ENCODE results near the gene NME7. TPM values are rescaled to one million over a fixed set of nuclear protein-coding genes. Genes with fewer than 3 reads are reported as not detected.

Gene NME7
- total RNA-seq, 1 donor from 2014 or later: 10.6 TPM

DNA sequence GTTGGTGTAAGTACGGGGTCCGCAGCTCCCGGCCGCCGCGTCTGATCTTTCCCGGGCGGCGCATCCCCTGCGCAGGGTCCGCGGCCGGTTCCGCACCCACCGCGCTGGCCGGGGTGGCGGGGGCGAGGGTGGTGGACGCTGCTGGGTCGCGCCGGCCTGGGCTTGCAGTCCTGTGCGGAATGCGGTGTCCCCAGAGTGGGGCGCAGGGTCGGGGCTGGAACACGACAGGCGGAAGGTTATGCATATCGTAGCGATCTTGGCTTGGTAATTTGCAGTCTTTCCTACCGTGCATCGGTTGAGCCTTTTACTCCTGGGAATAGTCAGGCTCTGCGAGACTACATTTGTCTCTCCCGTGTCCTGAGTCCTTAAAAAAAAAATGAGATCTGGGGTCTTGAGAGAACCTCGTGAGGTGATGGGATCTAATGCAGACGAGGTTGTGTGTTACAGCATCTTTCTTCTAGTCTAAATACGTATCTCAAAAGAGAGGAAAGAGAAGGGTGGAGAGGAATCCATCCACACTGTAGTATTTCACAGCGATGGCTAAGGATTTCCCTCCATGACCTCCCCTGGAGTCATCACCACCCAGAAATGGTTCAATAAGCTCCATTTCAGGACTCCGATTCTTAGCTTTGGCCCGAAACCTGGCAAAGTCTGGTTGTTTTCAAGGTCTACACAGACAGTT, 260.5 kb downstream of the NME7 start:
- ATAC-seq (ENCODE audit: poor library complexity): peak; percentile 1
- intact Hi-C loops (cut with DNase I): loop anchor here (10.0 kb wide), 3 partner anchors 272 to 472 kb away; partner anchors contain the start of gene DPT
- DNase-seq: peak; percentile 50

DNA sequence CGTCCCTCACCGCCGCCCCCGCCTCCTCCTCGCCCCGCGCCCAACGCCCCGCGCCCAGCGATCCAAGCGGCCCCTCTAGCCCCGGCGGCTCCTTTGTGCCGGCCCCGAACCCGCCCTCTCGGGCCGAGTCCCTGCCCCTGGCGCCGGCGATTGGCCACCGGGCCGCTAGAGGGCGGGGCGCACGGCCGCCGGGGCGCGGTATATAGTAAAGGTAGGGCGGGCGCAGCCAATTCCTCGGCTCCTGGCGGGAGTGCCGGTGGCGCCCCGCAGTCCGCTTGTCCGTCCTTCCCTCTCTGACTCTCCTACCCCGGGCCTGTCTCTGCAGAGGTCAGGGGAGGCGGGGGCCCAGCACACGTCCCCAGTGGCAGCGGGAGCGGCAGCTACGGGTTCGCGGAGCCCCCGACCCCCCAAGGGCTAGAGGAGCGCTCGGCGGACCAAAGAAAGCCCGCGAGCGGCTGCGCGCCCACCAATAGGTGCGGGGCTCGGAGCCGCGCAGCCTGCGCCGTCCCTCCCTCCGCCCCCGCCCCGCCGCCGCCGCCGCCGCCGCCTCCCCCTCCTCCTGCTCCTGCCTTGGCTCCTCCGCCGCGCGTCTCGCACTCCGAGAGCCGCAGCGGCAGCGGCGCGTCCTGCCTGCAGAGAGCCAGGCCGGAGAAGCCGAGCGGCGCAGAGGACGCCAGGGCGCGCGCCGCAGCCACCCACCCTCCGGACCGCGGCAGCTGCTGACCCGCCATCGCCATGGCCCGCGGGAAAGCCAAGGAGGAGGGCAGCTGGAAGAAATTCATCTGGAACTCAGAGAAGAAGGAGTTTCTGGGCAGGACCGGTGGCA, 261.3 kb downstream of the NME7 start, which contains the start of gene ATP1B1:
TSS of gene ATP1B1 (plus strand) at position 596 of the 826 bp plus-strand sequence. CDS start at position 736, 140 bp downstream.
- ATAC-seq (ENCODE audit: poor library complexity): peak; percentile 85
- intact Hi-C loops (cut with DNase I): loop anchor here (10.0 kb wide), 3 partner anchors 272 to 472 kb away; partner anchors contain the start of gene DPT

GRCh38 chr1:169105434-169106094, 262.0 kb downstream of the NME7 start:
- peak; percentile 65 for ATAC-seq (ENCODE audit: poor library complexity)
- intact Hi-C loops (cut with DNase I): loop anchor here (10.0 kb wide), 3 partner anchors 271 to 471 kb away; partner anchors contain the start of gene DPT

More for the DNA sequence above, 261.3 kb downstream of the NME7 start, which contains the start of gene ATP1B1:
- DNase-seq: peak; percentile 92

DNA sequence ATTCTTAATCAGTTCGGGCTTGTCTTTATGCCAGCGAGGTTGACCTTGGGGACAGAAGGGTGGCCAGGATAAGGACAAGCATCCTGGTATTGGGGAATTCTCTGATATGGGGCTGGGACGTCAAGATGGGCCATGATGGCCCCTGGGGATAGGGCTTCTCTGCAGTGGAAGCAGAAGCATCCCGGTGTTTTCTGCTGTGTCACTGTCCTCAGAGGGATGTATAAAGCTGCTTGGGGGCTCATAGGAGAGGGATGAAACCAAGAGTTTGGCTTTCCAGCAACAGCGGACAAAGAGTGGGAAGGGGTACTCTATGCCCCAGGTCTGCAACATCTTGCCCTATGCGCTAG, 262.5 kb downstream of the NME7 start:
- intact Hi-C loops (cut with DNase I): loop anchor here (10.0 kb wide), 3 partner anchors 270 to 470 kb away; partner anchors contain the start of gene DPT
- ATAC-seq (ENCODE audit: poor library complexity) (no peak), DNase-seq (no peak)

More at GRCh38 chr1:169105434-169106094, 262.0 kb downstream of the NME7 start:
- DNase-seq: peak; percentile 84

DNA sequence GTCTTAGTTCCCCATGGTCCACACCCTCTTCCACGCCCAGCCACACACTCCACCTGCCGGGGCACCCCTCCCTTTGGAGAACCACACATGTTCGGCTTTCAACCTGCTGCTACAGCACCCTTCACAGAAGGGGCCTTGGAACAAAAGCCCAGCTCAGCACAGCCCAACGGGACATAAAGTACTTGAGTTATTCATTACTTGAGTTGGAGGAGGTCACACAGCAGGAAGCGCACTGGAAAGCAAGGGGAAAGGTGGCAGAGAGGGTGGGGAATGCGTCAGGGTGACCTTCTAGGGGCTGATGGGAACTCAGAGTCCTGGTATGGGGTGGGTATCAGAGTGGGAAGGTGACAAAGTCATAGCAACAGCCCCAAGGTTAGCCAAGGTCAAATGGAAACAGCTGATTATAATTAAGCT, 264.1 kb downstream of the NME7 start:
- DNase-seq: no peak
- intact Hi-C loops (cut with DNase I): loop anchor here (10.0 kb wide), 3 partner anchors 269 to 469 kb away; partner anchors contain the start of gene DPT
- ATAC-seq (ENCODE audit: poor library complexity): no peak

DNA sequence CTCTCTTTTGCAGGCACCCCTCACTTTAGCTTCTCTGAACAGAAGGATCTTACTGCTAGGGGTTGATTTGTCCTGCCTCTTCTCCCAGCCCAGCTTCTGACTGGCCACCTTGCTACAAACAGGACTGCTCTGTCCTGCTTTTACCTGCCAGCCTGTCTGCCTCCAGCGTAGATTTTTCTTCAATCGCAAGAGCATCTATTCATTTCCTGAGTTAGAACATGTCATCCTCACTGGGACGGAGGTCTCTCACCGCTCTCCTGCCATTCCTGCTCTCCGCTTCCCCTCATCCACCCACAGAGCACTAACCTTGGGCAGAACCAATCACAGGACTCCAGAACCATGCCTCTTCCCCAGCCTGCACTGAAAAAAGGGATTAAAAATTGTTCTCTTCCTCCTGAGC, 264.6 kb downstream of the NME7 start:
- ATAC-seq (ENCODE audit: poor library complexity): no peak
- DNase-seq: no peak
- intact Hi-C loops (cut with DNase I): loop anchor here (10.0 kb wide), 3 partner anchors 268 to 468 kb away; partner anchors contain the start of gene DPT

GRCh38 chr1:169102567-169102966, 265.0 kb downstream of the NME7 start:
- ATAC-seq (ENCODE audit: poor library complexity) (no peak), DNase-seq (no peak)
- intact Hi-C loops (cut with DNase I): loop anchor here (10.0 kb wide), 3 partner anchors 268 to 468 kb away; partner anchors contain the start of gene DPT

DNA sequence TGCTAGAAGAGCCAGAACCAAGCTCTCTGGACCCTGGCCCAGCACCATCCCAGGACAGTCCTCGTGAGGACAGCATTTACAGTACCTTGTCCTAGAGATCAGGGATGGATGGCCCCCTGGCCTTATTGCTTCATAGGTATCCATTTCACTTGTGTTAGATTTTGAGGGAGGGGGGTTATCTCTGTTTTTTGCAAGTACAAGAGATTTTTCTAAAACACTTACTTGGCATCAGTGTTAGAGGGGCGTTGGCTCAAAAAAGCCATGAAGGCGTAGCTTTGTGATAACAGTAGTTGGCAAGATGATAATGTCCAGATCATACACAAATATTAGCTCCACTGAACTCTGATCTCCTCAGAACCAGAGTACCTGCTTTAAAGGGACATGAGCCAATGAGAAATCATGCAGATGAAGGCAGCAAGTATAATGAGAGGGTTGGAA, 266.9 kb downstream of the NME7 start:
- DNase-seq (no peak), ATAC-seq (ENCODE audit: poor library complexity) (no peak)
- intact Hi-C loops (cut with DNase I): loop anchor here (10.0 kb wide), 3 partner anchors 266 to 466 kb away; partner anchors contain the start of gene DPT

GRCh38 chr1:169100208-169100607, 267.4 kb downstream of the NME7 start:
- no peak for ATAC-seq (ENCODE audit: poor library complexity)
- no peak for DNase-seq
- intact Hi-C loops (cut with DNase I): loop anchor here (10.0 kb wide), 3 partner anchors 265 to 465 kb away; partner anchors contain the start of gene DPT

- intact Hi-C loops (cut with DNase I): no loop called here
- ATAC-seq (ENCODE audit: poor library complexity) (no peak), DNase-seq (no peak)
Measured at GRCh38 chr1:169099561-169099960, 268.0 kb downstream of the NME7 start.

- intact Hi-C loops (cut with DNase I): no loop called here
- no peak for ATAC-seq (ENCODE audit: poor library complexity)
- no peak for DNase-seq
Measured at GRCh38 chr1:169098380-169098779, 269.2 kb downstream of the NME7 start.

GRCh38 chr1:169094897-169095569, 272.6 kb downstream of the NME7 start:
- intact Hi-C loops (cut with DNase I): no loop called here
- no peak for ATAC-seq (ENCODE audit: poor library complexity)
- no peak for DNase-seq

DNA sequence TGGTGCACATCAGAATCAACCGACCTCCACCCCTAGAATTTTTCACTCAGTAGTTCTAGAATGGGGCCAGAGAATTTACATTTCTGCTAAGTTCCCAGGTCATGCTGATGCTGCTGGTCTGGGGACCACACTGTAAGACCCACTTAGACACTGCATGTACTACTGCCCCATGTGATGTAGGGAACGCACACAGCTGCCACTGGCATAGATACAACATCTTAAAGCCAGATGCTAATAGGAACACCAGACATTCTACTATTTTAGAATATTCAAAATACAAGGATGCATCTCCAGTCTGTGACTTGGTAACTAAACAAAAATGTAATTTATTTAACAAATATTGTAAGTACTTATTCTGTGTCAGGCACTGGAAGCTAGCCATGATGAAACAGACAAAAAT, 275.2 kb downstream of the NME7 start:
- no peak for DNase-seq
- intact Hi-C loops (cut with DNase I): no loop called here
- no peak for ATAC-seq (ENCODE audit: poor library complexity)

DNA sequence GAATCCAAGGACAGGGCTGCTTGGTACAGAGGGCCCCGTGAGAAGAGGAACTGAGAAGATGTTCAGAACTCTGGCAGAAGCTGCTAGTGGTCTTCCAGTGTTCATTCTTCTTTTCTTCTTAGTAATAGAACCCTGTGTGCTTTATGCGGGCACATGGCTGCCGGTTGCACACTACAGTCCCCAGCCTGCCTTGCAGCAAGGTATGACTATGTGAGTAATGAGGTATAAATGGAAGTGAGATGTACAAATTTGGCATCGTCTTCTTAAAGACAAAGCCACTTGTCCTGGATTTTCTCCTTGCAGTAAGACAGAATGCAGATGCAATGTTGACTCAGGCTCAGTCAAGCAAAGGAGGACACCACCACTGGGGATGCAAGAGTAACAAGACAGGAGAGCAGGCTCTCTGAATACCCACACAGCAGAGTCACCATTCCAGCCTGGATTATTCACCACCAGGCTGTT, 276.1 kb downstream of the NME7 start:
- DNase-seq (no peak), ATAC-seq (ENCODE audit: poor library complexity) (no peak)
- intact Hi-C loops (cut with DNase I): no loop called here

DNA sequence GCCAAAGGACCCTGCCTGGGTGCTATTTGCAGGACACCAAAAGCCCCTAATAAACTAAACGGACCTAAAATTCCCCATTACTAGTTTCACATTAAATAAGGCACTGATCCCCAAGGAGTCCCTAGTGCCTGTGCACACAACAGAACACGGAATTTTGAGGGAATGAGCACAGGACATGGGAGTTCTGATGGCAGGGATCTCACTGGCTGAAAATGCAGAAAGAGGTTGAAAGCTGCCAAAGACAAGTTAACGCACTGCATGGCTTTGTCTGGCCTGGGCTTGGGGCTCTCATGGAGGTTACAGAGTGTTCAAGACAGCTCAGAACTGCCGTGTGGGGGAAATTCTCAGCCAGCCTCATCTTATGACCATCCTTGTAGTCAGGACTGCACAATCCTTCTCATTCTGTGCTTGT, 276.7 kb downstream of the NME7 start:
- ATAC-seq (ENCODE audit: poor library complexity): no peak
- intact Hi-C loops (cut with DNase I): no loop called here
- DNase-seq: no peak

- no peak for ATAC-seq (ENCODE audit: poor library complexity)
- no peak for DNase-seq
- intact Hi-C loops (cut with DNase I): no loop called here
Measured at GRCh38 chr1:169090308-169090899, 277.2 kb downstream of the NME7 start.

DNA sequence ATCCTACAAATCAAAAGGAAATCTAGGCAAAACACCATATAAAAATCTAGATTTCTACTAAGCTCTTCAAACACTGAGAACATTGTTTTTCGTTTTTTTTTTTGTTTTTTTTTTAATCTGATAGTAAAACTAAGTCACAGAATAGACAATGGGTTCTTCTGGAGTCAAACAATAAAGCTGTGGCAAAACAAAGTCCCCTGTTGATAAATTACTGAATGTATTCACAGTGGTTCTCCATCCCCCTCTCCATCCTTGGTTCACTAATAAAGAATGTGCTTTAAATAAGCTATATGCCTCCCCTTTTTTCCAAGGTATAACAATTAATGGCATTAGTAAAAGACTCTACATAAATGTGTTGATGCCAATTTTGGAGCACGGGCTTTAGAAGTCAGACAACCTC, 277.8 kb downstream of the NME7 start:
- intact Hi-C loops (cut with DNase I): no loop called here
- no peak for DNase-seq
- no peak for ATAC-seq (ENCODE audit: poor library complexity)

DNA sequence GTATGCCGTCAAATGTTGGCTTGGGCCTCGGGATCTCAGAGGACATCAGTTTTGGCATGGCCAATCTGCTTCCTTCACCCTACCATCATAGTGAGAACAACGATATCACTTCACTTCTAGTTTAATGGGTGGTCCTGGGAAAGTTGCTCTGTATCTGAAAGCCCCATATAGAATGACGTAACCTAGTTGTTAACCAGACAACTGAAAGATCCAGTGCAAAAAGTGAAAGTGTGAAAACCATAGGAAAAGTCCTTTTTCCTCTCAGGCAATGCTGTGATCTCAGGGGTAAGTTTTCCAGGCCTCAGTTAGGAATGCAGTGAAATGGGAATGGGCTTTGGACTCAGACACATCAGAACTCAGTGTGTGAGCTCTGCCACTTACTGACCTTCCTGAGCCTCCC, 279.7 kb downstream of the NME7 start:
- intact Hi-C loops (cut with DNase I): no loop called here

More for the DNA sequence above, 279.7 kb downstream of the NME7 start:
- no peak for DNase-seq
- ATAC-seq (ENCODE audit: poor library complexity): no peak

Measured in Right ventricle myocardium superior (tissue), 1 donor.